Nasal cavity respiratory epithelium epithelial cell of viscerocranial mucosa (primary cell): ENCODE measurements around the gene ZNF813. TPM values are rescaled to one million over a fixed set of nuclear protein-coding genes. Genes with fewer than 3 reads are reported as not detected.

Source experiments
- total RNA-seq: library from RNA; depleted of rRNA; stranded (reverse); fragments of >200 nt; gene quantifications from 2 replicates; pipeline ENCODE4 v1.2.3, GENCODE V29; 2014

Gene ZNF813
- total RNA-seq, result 6.8 and 8.0 TPM in 2 replicates

DNA sequence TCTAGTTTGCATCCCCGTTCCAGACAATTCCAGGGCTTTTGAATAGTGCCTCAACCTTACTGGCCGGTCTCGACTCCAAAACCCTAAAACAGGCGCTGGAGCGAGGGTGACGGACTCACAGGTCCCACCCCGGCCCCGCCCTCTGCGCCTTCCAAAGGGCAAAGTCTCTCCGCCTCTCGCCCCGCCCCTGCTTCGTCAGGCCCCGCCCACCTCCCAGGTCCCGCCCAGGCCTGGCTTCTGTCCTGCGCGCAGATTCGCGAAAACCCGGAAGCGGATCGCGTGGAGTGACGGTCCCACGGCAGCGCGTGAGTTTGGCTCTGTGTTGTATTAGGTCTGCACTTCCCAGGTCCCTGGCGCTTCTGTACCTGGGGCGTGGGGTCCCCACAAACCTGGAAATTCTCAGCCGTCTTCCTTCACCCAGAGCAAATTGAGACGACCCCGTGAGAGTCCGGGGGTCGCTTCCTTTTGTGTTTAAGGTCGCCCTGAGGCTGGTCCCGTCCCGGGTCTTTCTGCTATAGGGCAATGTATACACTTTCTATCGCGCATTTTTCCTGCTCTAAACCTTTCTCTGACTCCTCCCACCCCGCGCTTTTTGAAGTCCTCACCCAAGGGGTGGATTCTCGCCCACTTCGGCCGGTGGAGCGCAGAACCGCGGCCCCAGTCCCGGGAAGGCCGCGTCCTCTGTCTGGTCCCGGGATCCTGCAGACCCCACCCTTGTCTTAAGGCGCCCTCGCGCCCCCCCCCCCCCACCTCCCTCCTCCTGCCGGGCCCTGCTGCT, at the start of gene ZNF813:
ZNF813 (plus strand) TSS at position 249 of the 778 bp plus-strand sequence. CDS start 16,090 bp downstream, outside the sequence.

DNA sequence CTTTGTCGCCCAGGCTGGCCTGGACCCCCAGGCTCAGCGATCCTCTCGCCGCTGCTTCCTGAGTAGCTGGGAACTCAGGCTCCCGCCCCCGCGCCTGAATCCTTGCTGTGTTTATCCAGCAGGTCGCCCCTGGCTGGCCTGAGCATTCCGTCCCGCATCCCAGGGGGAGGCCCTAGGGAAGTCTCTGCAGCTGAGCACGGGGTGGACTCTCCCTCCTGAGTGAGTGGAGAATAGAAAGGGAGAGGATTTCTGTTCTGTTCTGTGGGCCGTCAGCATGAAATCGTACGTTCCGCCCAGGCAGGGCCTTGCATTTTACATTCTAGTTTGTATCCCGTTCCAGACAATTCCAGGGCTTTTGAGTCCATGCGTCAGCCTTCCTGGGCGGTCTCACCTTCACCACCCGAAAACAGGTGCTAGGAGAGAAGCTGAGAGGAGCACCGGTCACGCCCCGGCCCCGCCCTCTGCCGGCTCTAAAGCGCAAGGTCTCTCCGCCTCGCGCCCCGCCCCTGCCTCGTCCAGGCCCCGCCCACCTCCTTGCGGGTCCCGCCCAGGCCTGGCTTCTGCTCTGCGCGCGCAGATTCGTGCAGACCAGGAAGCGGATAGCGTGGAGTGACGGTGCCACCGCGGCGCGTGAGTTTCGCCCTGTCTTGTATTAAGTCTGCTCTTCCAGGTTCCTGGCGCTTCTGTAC, 36.0 kb upstream of the ZNF813 start, which contains the start of gene ZNF761:
ZNF761 (plus strand) TSS at position 586 of the 689 bp plus-strand sequence. CDS start 15,285 bp downstream, outside the sequence.

DNA sequence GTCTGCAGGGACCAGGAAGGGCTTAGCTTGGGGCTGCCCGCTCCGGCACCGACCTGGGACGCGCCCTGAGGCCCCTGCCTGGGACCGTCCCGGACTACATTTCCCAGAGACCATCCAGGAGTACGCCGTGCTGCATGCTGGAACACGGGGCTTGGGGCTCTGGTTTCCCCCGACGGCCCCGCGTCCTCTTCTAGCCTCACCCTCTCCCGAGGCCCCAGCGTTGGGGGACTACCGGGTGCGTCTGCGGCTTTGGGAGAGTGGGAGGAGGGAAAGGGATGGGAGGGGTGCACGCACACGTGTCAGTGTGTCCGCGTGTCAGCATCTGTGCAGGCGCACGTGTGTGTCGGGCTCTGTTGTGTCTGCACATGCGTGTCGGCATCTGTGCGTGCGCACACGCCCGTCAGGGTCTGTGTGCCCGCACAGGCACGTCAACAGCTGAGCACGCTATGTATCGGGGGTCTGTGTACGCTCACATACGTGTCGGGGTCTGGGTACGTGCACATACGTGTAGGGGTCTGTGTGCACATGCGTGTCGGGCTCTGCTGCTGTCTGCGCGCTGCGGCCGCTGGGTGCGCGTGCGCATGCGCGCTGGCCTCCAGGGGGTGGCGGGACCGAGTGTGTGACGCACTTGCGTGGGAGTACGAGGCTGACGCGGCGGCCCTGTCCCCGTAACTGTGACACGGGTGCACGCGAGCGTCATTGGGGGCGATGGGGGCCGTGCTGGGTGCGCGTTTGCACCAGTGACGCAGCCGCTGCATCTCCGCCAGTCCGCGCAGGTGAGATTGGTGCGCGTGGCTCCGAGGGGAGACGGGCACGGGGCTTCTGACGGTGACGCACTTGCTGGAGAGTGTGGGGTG, 70.2 kb downstream of the ZNF813 start, which contains the start of gene ZNF331:
ZNF331 (plus strand) TSS at position 625 of the 857 bp plus-strand sequence. CDS start 31,232 bp downstream, outside the sequence.

Other genes starting within 250 kb of the ZNF813 start
- 19.1 and 29.0 TPM in 2 replicates for gene ZNF677, start 212.9 kb upstream of the ZNF813 start, total RNA-seq
- gene VN1R2, start 209.4 kb upstream of the ZNF813 start, total RNA-seq, result not detected in 2 replicates
- not detected in 2 replicates for gene VN1R4, start 200.0 kb upstream of the ZNF813 start, total RNA-seq
- 13.3 and 15.6 TPM in 2 replicates for gene ZNF845, start 134.0 kb upstream of the ZNF813 start, total RNA-seq
- 16.4 and 33.8 TPM in 2 replicates for gene ZNF525, start 102.0 kb upstream of the ZNF813 start, total RNA-seq
- 17.1 and 33.7 TPM in 2 replicates for gene ZNF765, start 72.6 kb upstream of the ZNF813 start, total RNA-seq
- 18.5 and 28.4 TPM in 2 replicates for gene ZNF761, start 35.7 kb upstream of the ZNF813 start, total RNA-seq
- gene ZNF331, start 70.4 kb downstream of the ZNF813 start, total RNA-seq, result 10.9 and 11.0 TPM in 2 replicates
- gene DPRX, start 164.3 kb downstream of the ZNF813 start, total RNA-seq, result not detected in 2 replicates